DND-41 (cell line): ENCODE data around the gene COA4.

Source experiments
- ATAC-seq: fragments of 200-7000 bp; cut with Tn5 transposase; 3 replicates; pipeline ENCODE4 v1.9.1; 2021; ENCODE audit warnings: low read depth; ENCODE audit not compliant: insufficient read depth
- DNase-seq: peaks from one replicate; pipeline ENCODE4 v3.0.0-alpha.2; 2020
- H2AFZ ChIP-seq: 2 replicates; pipeline ENCODE4 v1.6.0; 2012; ENCODE audit warnings: low read depth, low read length
- H3K27ac ChIP-seq: 2 replicates; pipeline ENCODE4 v1.5.1; 2012; ENCODE audit warnings: low read length, inconsistent platforms
- H3K27me3 ChIP-seq: fragments of 200-600 bp; sonication (generic); 2 replicates; pipeline ENCODE4 v1.6.0; 2012; ENCODE audit warnings: low read length, mild to moderate bottlenecking, inconsistent platforms; ENCODE audit not compliant: insufficient read depth, poor library complexity
- H3K36me3 ChIP-seq: 2 replicates; pipeline ENCODE4 v1.5.1; 2012; ENCODE audit warnings: low read length, inconsistent platforms; ENCODE audit not compliant: insufficient read depth
- H3K4me1 ChIP-seq: 2 replicates; pipeline ENCODE4 v1.5.1; 2012; ENCODE audit warnings: mild to moderate bottlenecking, low read length; ENCODE audit not compliant: insufficient read depth
- H3K4me2 ChIP-seq: 2 replicates; pipeline ENCODE4 v1.6.0; 2012; ENCODE audit warnings: mild to moderate bottlenecking, moderate library complexity, low read length, inconsistent platforms; ENCODE audit not compliant: insufficient read depth
- H3K4me3 ChIP-seq, 2 experiments: fragments of 200-600 bp in 1 of 2; shearing (Covaris generic) in 1 of 2; 2 replicates each; pipeline ENCODE4 v1.5.1; 2012 to 2016; ENCODE audit warnings: inconsistent platforms in 2 of 2, low read length in 2 of 2, mild to moderate bottlenecking in 2 of 2, low read depth in 1 of 2, moderate library complexity in 1 of 2
- H3K79me2 ChIP-seq: 2 replicates; pipeline ENCODE4 v1.6.0; 2012; ENCODE audit warnings: low read length, inconsistent platforms; ENCODE audit not compliant: insufficient read depth
- H3K9ac ChIP-seq: 2 replicates; pipeline ENCODE4 v1.6.0; 2012; ENCODE audit warnings: low read depth, mild to moderate bottlenecking, inconsistent platforms, low read length, moderate library complexity
- H3K9me3 ChIP-seq: 2 replicates; pipeline ENCODE4 v1.5.1; 2012; ENCODE audit warnings: low read length, moderate library complexity, mild to moderate bottlenecking, inconsistent platforms; ENCODE audit not compliant: insufficient read depth, severe bottlenecking
- H4K20me1 ChIP-seq: 2 replicates; pipeline ENCODE4 v1.6.0; 2012; ENCODE audit warnings: low read length; ENCODE audit not compliant: insufficient read depth
- CTCF ChIP-seq: IDR thresholded peaks from 2 replicates; pipeline ENCODE4 v1.5.1; 2012; ENCODE audit warnings: borderline replicate concordance, low read length, moderate library complexity, mild to moderate bottlenecking; ENCODE audit not compliant: poor library complexity, severe bottlenecking; ENCODE audit errors: extremely low read depth
- EZH2 ChIP-seq: IDR thresholded peaks from 3 replicates; pipeline ENCODE4 v1.6.1; 2012; ENCODE audit warnings: borderline replicate concordance, low read depth, mild to moderate bottlenecking, moderate library complexity, low read length, inconsistent platforms; ENCODE audit not compliant: severe bottlenecking

Gene COA4

DNA sequence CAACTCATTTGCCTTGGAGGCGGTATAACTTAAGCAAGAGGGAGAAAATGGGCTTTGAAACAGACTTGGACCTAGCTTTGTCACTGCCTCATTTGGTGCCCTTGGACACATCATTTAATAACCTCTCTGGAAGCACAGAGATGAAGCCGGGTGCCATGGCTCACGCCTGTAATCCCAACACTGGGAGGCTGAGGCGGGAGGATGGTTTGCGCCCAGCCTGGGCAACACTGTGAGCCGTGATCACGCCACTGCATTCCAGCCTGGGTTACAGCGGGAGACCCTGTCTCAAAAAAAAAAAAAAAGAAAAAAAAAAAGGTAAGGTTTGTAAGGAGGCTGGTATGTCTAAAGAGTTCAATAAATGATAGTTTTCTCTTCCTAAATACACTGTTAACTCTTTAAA is 806 bp downstream of the COA4 start:
- Histone ChIP-seq H2AFZ (peak overlapping the region; percentile 90; the same call in 1 of the 2 replicates), H3K79me2 (peaks cover 45% of the 10 kb centered on the region)
- no peak for DNase-seq

GRCh38 chr11:73875380-73875779 is 1.3 kb downstream of the COA4 start:
- no peaks in the 10 kb centered on the region; the same call in 1 of the 2 replicates for H4K20me1 ChIP-seq
- peak overlapping the region; percentile 67 to 76; a peak in 3 of 4 replicates for H3K4me3 ChIP-seq
- no peak overlapping the region for H2AFZ ChIP-seq
- no peaks in the 10 kb centered on the region for H3K9me3 ChIP-seq
- H3K27ac ChIP-seq = peak overlapping the region; percentile 88
- H3K27me3 ChIP-seq = no peaks in the 10 kb centered on the region
- peaks cover 45% of the 10 kb centered on the region for H3K79me2 ChIP-seq
- H3K4me1 ChIP-seq = peaks cover 35% of the 10 kb centered on the region
- peak overlapping the region; percentile 67 for H3K9ac ChIP-seq
- no peak for ATAC-seq
- H3K4me2 ChIP-seq = peak overlapping the region; percentile 71
- H3K36me3 ChIP-seq = peaks cover 45% of the 10 kb centered on the region
- no peak for TF ChIP-seq CTCF
- no peak for TF ChIP-seq EZH2
- DNase-seq = no peak

More for the DNA sequence above, 806 bp downstream of the COA4 start:
- no peaks in the 10 kb centered on the region for H3K9me3 ChIP-seq
- H3K4me2 ChIP-seq = peak overlapping the region; percentile 71
- TF ChIP-seq EZH2 (no peak), CTCF (no peak)
- H3K27ac ChIP-seq = peak overlapping the region; percentile 88
- no peak for ATAC-seq
- peak overlapping the region; percentile 67 to 76 for H3K4me3 ChIP-seq
- peaks cover 45% of the 10 kb centered on the region for H3K36me3 ChIP-seq
- peaks cover 35% of the 10 kb centered on the region for H3K4me1 ChIP-seq
- H3K9ac ChIP-seq = peak overlapping the region; percentile 67
- no peaks in the 10 kb centered on the region; the same call in 1 of the 2 replicates for H4K20me1 ChIP-seq
- no peaks in the 10 kb centered on the region for H3K27me3 ChIP-seq

- no peak for DNase-seq
- Histone ChIP-seq H2AFZ (no peak overlapping the region), H3K36me3 (peaks cover 48% of the 10 kb centered on the region), H3K4me3 (no peak overlapping the region), H3K4me2 (no peak overlapping the region), H3K4me1 (peaks cover 27% of the 10 kb centered on the region), H4K20me1 (no peaks in the 10 kb centered on the region; the same call in 1 of the 2 replicates), H3K27me3 (no peaks in the 10 kb centered on the region), H3K9ac (no peak overlapping the region), H3K79me2 (peaks cover 42% of the 10 kb centered on the region), H3K9me3 (no peaks in the 10 kb centered on the region), H3K27ac (no peak overlapping the region)
- ATAC-seq = no peak
- no peak for TF ChIP-seq EZH2
- TF ChIP-seq CTCF = no peak
Measured at GRCh38 chr11:73872749-73873357, 3.8 kb downstream of the COA4 start.
